ENCODE data around the gene FOXO6.

The FOXO6 gene

GRCh38 chr1:41385398-41386195 is 24.4 kb downstream of the FOXO6 start:
- DNase-seq (ENCODE audit: low spot score): no peak

- no peak for DNase-seq (ENCODE audit: low spot score)
Observed at GRCh38 chr1:41386196-41386663, 25.0 kb downstream of the FOXO6 start.

GRCh38 chr1:41387667-41388091 is 26.4 kb downstream of the FOXO6 start:
- no peak for DNase-seq (ENCODE audit: low spot score)

GRCh38 chr1:41388510-41388909 is 27.3 kb downstream of the FOXO6 start:
- no peak for DNase-seq (ENCODE audit: low spot score)

GRCh38 chr1:41389009-41389408 is 27.8 kb downstream of the FOXO6 start:
- no peak for DNase-seq (ENCODE audit: low spot score)

- no peak for DNase-seq (ENCODE audit: low spot score)
Observed at GRCh38 chr1:41390166-41390565, 28.9 kb downstream of the FOXO6 start.

- no peak for DNase-seq (ENCODE audit: low spot score)
Observed at GRCh38 chr1:41390573-41390972, 29.3 kb downstream of the FOXO6 start.

- DNase-seq (ENCODE audit: low spot score): no peak
Observed at GRCh38 chr1:41391834-41392527, 30.7 kb downstream of the FOXO6 start.

- DNase-seq (ENCODE audit: low spot score): no peak
Observed at GRCh38 chr1:41392528-41392924, 31.3 kb downstream of the FOXO6 start.

GRCh38 chr1:41393716-41394368 is 32.6 kb downstream of the FOXO6 start:
- DNase-seq (ENCODE audit: low spot score): no peak

GRCh38 chr1:41394369-41394744 is 33.1 kb downstream of the FOXO6 start:
- DNase-seq (ENCODE audit: low spot score): no peak

- no peak for DNase-seq (ENCODE audit: low spot score)
Observed at GRCh38 chr1:41394959-41395956, 34.0 kb downstream of the FOXO6 start.

- no peak for DNase-seq (ENCODE audit: low spot score)
Observed at GRCh38 chr1:41396084-41396483, 34.9 kb downstream of the FOXO6 start.

- no peak for DNase-seq (ENCODE audit: low spot score)
Observed at GRCh38 chr1:41397020-41397419, 35.8 kb downstream of the FOXO6 start.

GRCh38 chr1:41397753-41398330 is 36.6 kb downstream of the FOXO6 start:
- DNase-seq (ENCODE audit: low spot score): no peak

- DNase-seq (ENCODE audit: low spot score): no peak
Observed at GRCh38 chr1:41399145-41399795, 38.0 kb downstream of the FOXO6 start.

GRCh38 chr1:41400225-41400624 is 39.0 kb downstream of the FOXO6 start:
- no peak for DNase-seq (ENCODE audit: low spot score)

- DNase-seq (ENCODE audit: low spot score): no peak
Observed at GRCh38 chr1:41401899-41402298, 40.7 kb downstream of the FOXO6 start.

GRCh38 chr1:41404308-41404761 is 43.1 kb downstream of the FOXO6 start:
- no peak for DNase-seq (ENCODE audit: low spot score)

GRCh38 chr1:41407664-41408252 is 46.5 kb downstream of the FOXO6 start:
- no peak for DNase-seq (ENCODE audit: low spot score)
